Liver (tissue), 9 donors: Measurements from ENCODE around the gene SLC26A5. TPM values are rescaled to one million over a fixed set of nuclear protein-coding genes. Genes with fewer than 3 reads are reported as not detected.

Experiments
- DNase-seq: peaks from one replicate; pipeline ENCODE4 v3.0.0-alpha.2; 2017; ENCODE audit warnings: low spot score
- H3K27ac ChIP-seq, 2 donors: one replicate each; pipeline ENCODE4 v1.7.0; 2013; ENCODE audit warnings: inconsistent platforms in 2 of 2, low read length in 2 of 2, control low read depth in 1 of 2, low read depth in 1 of 2, mild to moderate bottlenecking in 1 of 2
- H3K27me3 ChIP-seq, 4 donors: one replicate each; pipeline versions ENCODE4 v1.6.1 to v1.7.0; 2013; ENCODE audit warnings: low read length in 3 of 4, inconsistent platforms in 1 of 4, mild to moderate bottlenecking in 1 of 4, moderate library complexity in 1 of 4; ENCODE audit not compliant: control insufficient read depth in 4 of 4, insufficient read depth in 4 of 4
- H3K36me3 ChIP-seq, 4 donors: one replicate each; pipeline versions ENCODE4 v1.6.1 to v1.7.0; 2013; ENCODE audit warnings: low read length in 3 of 4, mild to moderate bottlenecking in 3 of 4, low read depth in 1 of 4, moderate library complexity in 1 of 4; ENCODE audit not compliant: control insufficient read depth in 4 of 4, insufficient read depth in 3 of 4
- H3K4me1 ChIP-seq, 4 donors: one replicate each; pipeline versions ENCODE4 v1.6.1 to v1.7.0; 2013; ENCODE audit warnings: low read length in 3 of 4, mild to moderate bottlenecking in 3 of 4, moderate library complexity in 1 of 4; ENCODE audit not compliant: control insufficient read depth in 4 of 4, insufficient read depth in 4 of 4
- H3K4me3 ChIP-seq, 3 donors: one replicate each; pipeline versions ENCODE4 v1.6.1 to v1.7.0; 2013; ENCODE audit warnings: low read length in 3 of 3, control low read depth in 1 of 3, low read depth in 1 of 3, mild to moderate bottlenecking in 1 of 3
- H3K9ac ChIP-seq, 2 donors: one replicate each; pipeline ENCODE4 v1.7.0; 2013; ENCODE audit warnings: low read length in 2 of 2, mild to moderate bottlenecking in 2 of 2, moderate library complexity in 2 of 2, control low read depth in 1 of 2, low read depth in 1 of 2
- H3K9me3 ChIP-seq, 4 donors: one replicate each; pipeline versions ENCODE4 v1.6.1 to v1.7.0; 2013; ENCODE audit warnings: low read length in 3 of 4; ENCODE audit not compliant: control insufficient read depth in 4 of 4
- ATF3 ChIP-seq: IDR thresholded peaks from 2 replicates; pipeline ENCODE4 v1.6.1; 2016; ENCODE audit warnings: antibody characterized with exemption
- CTCF ChIP-seq: fragments of 150-350 bp; IDR thresholded peaks from 2 replicates; pipeline ENCODE4 v1.5.1; 2017; ENCODE audit warnings: improper control_type of control experiment, low read depth, low read length; ENCODE audit not compliant: missing input control
- FOXA1 ChIP-seq: IDR thresholded peaks from 2 replicates; pipeline ENCODE4 v1.6.1; 2016; ENCODE audit warnings: antibody characterized with exemption
- FOXA2 ChIP-seq: IDR thresholded peaks from 2 replicates; pipeline ENCODE4 v1.6.1; 2016; ENCODE audit warnings: antibody characterized with exemption
- HNF4A ChIP-seq, 2 donors: conservative IDR thresholded peaks; 2 replicates each; pipeline ENCODE4 v1.6.1; 2016; ENCODE audit warnings: antibody characterized with exemption in 2 of 2, mild to moderate bottlenecking in 2 of 2
- HNF4G ChIP-seq: IDR thresholded peaks from 2 replicates; pipeline ENCODE4 v1.6.1; 2016; ENCODE audit warnings: antibody characterized with exemption
- JUND ChIP-seq, 2 donors: IDR thresholded peaks; 2 replicates each; pipeline ENCODE4 v1.6.1; 2016; ENCODE audit warnings: antibody characterized with exemption in 2 of 2
- MAX ChIP-seq: IDR thresholded peaks from 2 replicates; pipeline ENCODE4 v1.6.1; 2016; ENCODE audit warnings: antibody characterized with exemption
- NR2F2 ChIP-seq: IDR thresholded peaks from 2 replicates; pipeline ENCODE4 v1.6.1; 2016; ENCODE audit warnings: antibody characterized with exemption
- RAD21 ChIP-seq, 2 donors: IDR thresholded peaks; 2 replicates each; pipeline ENCODE4 v1.6.1; 2016; ENCODE audit warnings: antibody characterized with exemption in 2 of 2, mild to moderate bottlenecking in 2 of 2
- REST ChIP-seq: IDR thresholded peaks from 2 replicates; pipeline ENCODE4 v1.6.1; 2016; ENCODE audit warnings: antibody characterized with exemption, mild to moderate bottlenecking
- RXRA ChIP-seq, 2 donors: IDR thresholded peaks; 2 replicates each; pipeline ENCODE4 v1.6.1; 2017 to 2018; ENCODE audit warnings: antibody characterized with exemption in 2 of 2, mild to moderate bottlenecking in 1 of 2
- TAF1 ChIP-seq: conservative IDR thresholded peaks from 2 replicates; pipeline ENCODE4 v1.6.1; 2016; ENCODE audit warnings: antibody characterized with exemption, mild to moderate bottlenecking
- YY1 ChIP-seq: IDR thresholded peaks from 2 replicates; pipeline ENCODE4 v1.6.1; 2016; ENCODE audit warnings: antibody characterized with exemption, mild to moderate bottlenecking
- ZBTB33 ChIP-seq: IDR thresholded peaks from 2 replicates; pipeline ENCODE4 v1.6.1; 2016; ENCODE audit warnings: antibody characterized with exemption
- WGBS: extraction: QIAGEN DNeasy Blood & Tissue Kit; methylation state at CpG from one replicate; pipeline ENCODE4 v1.1.7; 2013; 5-methylcytosine and 5-hydroxymethylcytosine counted together
- polyA plus RNA-seq, 2 donors: library from polyadenylated mRNA; stranded (reverse) in 1 of 2; unstranded in 1 of 2; fragments of 200-250 nt in 1 of 2; fragments of >200 nt in 1 of 2; fragmentation: Nextera tagmentation in 1 of 2; extraction: Ambion mirVana in 1 of 2; gene quantifications; one replicate each; pipeline versions ENCODE4 v1.2.1 to v1.2.3, GENCODE V29; 2013 to 2015
- total RNA-seq, 2 donors: library from RNA; depleted of rRNA; stranded (reverse); fragments of >200 nt; gene quantifications; one replicate each; pipeline ENCODE4 v1.2.3, GENCODE V29; 2014
- donor health status: healthy.
- donor health status: healthy.
- donor health status: healthy.
- donor health status: healthy.
- donor health status: healthy.

The SLC26A5 gene
- total and polyA plus RNA-seq, 4 donors: 0.09 to 1.1 (median 0.45) TPM

GRCh38 chr7:103388469-103389140 lies 57.4 kb downstream of the SLC26A5 start (continued):
- peak; percentile 92 to 97 for TF ChIP-seq HNF4A (conservative IDR thresholded peaks at IDR 0.05)
- TF ChIP-seq RXRA (IDR thresholded peaks at IDR 0.05): peak; percentile 91 to 95
- TF ChIP-seq MAX: peak; percentile 83
- TF ChIP-seq YY1: peak; percentile 85
- TF ChIP-seq NR2F2: no peak
- peak; percentile 96 for TF ChIP-seq FOXA2

GRCh38 chr7:103387242-103387641 lies 58.8 kb downstream of the SLC26A5 start:
- TF ChIP-seq FOXA1 (no peak), YY1 (no peak), ZBTB33 (no peak), REST (no peak)
- no peaks in the 10 kb centered on the region for H3K36me3 ChIP-seq

GRCh38 chr7:103382032-103382402 lies 64.0 kb downstream of the SLC26A5 start:
- no peak for DNase-seq
- H3K9me3 ChIP-seq: no peaks in the 10 kb centered on the region
- H3K4me1 ChIP-seq: no peaks in the 10 kb centered on the region
- no peak overlapping the region for H3K9ac ChIP-seq
- H3K4me3 ChIP-seq: no peak overlapping the region
- H3K36me3 ChIP-seq: no peaks in the 10 kb centered on the region
- no peaks in the 10 kb centered on the region for H3K27me3 ChIP-seq
- H3K27ac ChIP-seq: no peak overlapping the region
- WGBS: 90% methylated on average over 5 of the region's 5 CpGs
- no peak for TF ChIP-seq CTCF
- no peak for TF ChIP-seq FOXA1
- TF ChIP-seq HNF4A (conservative IDR thresholded peaks at IDR 0.05): no peak
- TF ChIP-seq JUND (IDR thresholded peaks at IDR 0.05): no peak
- no peak for TF ChIP-seq MAX
- no peak for TF ChIP-seq HNF4G
- TF ChIP-seq REST: no peak
- TF ChIP-seq TAF1: no peak
- TF ChIP-seq ZBTB33: no peak
- no peak for TF ChIP-seq YY1
- TF ChIP-seq RAD21 (IDR thresholded peaks at IDR 0.05): no peak
- TF ChIP-seq FOXA2: no peak
- no peak for TF ChIP-seq ATF3

More at GRCh38 chr7:103387242-103387641, 58.8 kb downstream of the SLC26A5 start:
- Histone ChIP-seq H3K27me3 (no peaks in the 10 kb centered on the region), H3K4me3 (no peak overlapping the region), H3K27ac (no peak overlapping the region), H3K9ac (no peak overlapping the region), H3K4me1 (peaks cover 0 to 12% (median 4%) of the 10 kb centered on the region in 4 donors), H3K9me3 (no peaks in the 10 kb centered on the region)
- WGBS: 81% methylated on average over 1 of the region's 1 CpG
- no peak for DNase-seq
